Suprapubic skin (tissue), 4 donors: Measurements from ENCODE around the gene HACD2.

Experiments used
- CTCF ChIP-seq, 2 donors: fragments of 200-600 bp in 1 of 2; fragments of 450-650 bp in 1 of 2; sonication (generic) in 1 of 2; IDR thresholded peaks; one replicate each; pipeline ENCODE4 v1.5.1; 2016 to 2019; ENCODE audit warnings: antibody characterized with exemption in 2 of 2, mild to moderate bottlenecking in 1 of 2, moderate library complexity in 1 of 2
- EP300 ChIP-seq: sonication (generic); formaldehyde crosslinking; IDR thresholded peaks from one replicate; pipeline ENCODE4 v1.6.1; 2017; ENCODE audit warnings: antibody characterized with exemption
- POLR2A ChIP-seq, 2 donors: fragments of 450-650 bp; IDR thresholded peaks; one replicate each; pipeline ENCODE4 v1.6.1; 2017; ENCODE audit warnings: antibody characterized with exemption in 2 of 2, mild to moderate bottlenecking in 2 of 2, moderate library complexity in 2 of 2
- POLR2AphosphoS5 ChIP-seq, 3 donors: sonication (generic); formaldehyde crosslinking; IDR thresholded peaks; one replicate each; pipeline ENCODE4 v1.6.1; 2017; ENCODE audit warnings: antibody characterized with exemption in 3 of 3

DNA sequence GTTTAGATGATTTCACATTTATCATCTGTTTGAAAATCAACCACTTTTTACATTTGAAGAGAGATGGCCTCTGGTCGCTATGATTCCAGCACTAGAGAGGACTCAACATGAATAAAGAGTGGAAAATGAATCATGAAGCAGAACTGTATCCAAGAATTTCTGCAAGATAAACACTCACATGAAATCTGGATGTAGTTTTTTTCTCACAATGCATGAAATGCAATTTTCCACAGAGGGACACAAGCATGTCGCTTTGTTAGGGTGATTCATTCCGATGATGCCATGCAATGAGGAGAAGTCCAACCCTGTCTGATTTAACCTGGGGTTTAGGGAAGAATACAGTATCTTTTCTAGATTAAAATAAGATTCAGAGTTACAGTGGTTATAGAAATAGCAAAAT is 85.5 kb downstream of the HACD2 start:
- TF ChIP-seq CTCF (IDR thresholded peaks at IDR 0.05) = no peak
- TF ChIP-seq POLR2A (IDR thresholded peaks at IDR 0.05) = no peak
- no peak for TF ChIP-seq POLR2AphosphoS5 (IDR thresholded peaks at IDR 0.05)
- no peak for TF ChIP-seq EP300
